Keratinocyte (primary cell): ENCODE measurements around the gene LRP1B.

Experiments
- EZH2 ChIP-seq: IDR thresholded peaks from one replicate; pipeline ENCODE4 v1.6.1; 2012; ENCODE audit warnings: inconsistent platforms, mild to moderate bottlenecking, low read length, moderate library complexity
- TF ChIP-seq, protein P1 (sequence below), 3 experiments: IDR thresholded peaks in 1 of 3; conservative IDR thresholded peaks in 1 of 3; optimal IDR thresholded peaks in 1 of 3; 2 replicates in 2 of 3; 3 replicates in 1 of 3; pipeline versions ENCODE3 to v1.5.1; 2011; ENCODE audit warnings: low read length in 3 of 3, mild to moderate bottlenecking in 3 of 3, moderate library complexity in 2 of 3, control low read depth in 1 of 3, inconsistent platforms in 1 of 3; ENCODE audit not compliant: insufficient read depth in 2 of 3; ENCODE audit errors: extremely low read depth in 1 of 3

DNA sequence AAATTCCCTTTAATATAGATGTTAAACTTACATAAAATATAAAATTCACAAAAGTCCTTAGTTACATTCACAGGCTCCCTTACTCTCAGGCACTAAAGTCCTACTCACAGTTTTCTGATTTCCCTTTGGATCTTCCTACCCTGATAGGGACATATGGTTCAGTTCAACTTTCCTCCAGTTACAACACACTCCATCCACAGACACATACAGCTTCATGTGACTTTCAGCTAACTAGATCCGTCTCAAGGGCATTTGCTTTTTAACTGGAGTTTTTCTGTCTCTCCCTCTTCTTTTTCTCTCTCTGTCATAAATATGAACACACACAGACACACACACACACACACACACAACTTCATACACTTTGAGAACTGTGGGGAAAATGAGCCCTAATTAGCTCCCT, 419.2 kb downstream of the LRP1B start:
- TF ChIP-seq EZH2 = no peak
- TF ChIP-seq, protein P1, sequence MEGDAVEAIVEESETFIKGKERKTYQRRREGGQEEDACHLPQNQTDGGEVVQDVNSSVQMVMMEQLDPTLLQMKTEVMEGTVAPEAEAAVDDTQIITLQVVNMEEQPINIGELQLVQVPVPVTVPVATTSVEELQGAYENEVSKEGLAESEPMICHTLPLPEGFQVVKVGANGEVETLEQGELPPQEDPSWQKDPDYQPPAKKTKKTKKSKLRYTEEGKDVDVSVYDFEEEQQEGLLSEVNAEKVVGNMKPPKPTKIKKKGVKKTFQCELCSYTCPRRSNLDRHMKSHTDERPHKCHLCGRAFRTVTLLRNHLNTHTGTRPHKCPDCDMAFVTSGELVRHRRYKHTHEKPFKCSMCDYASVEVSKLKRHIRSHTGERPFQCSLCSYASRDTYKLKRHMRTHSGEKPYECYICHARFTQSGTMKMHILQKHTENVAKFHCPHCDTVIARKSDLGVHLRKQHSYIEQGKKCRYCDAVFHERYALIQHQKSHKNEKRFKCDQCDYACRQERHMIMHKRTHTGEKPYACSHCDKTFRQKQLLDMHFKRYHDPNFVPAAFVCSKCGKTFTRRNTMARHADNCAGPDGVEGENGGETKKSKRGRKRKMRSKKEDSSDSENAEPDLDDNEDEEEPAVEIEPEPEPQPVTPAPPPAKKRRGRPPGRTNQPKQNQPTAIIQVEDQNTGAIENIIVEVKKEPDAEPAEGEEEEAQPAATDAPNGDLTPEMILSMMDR (optimal IDR thresholded peaks at IDR 0.05 in 1 of 3, IDR thresholded peaks at IDR 0.05 in 1 of 3, conservative IDR thresholded peaks at IDR 0.05 in 1 of 3; ENCODE audit: extremely low read depth in 1 of 3, insufficient read depth in 2 of 3, low read length in 3 of 3) = no peak
